Skeletal muscle tissue (tissue), 4 donors: ENCODE data around the gene TBCD. TPM values are rescaled to one million over a fixed set of nuclear protein-coding genes. Genes with fewer than 3 reads are reported as not detected.

Experiments used
- H3K27ac ChIP-seq: one replicate; pipeline ENCODE4 v1.7.0; 2013; ENCODE audit warnings: mild to moderate bottlenecking, low read depth, low read length, inconsistent platforms
- H3K27me3 ChIP-seq, 3 donors: one replicate each; pipeline ENCODE4 v1.7.0; 2013; ENCODE audit warnings: low read length in 3 of 3; ENCODE audit not compliant: control insufficient read depth in 3 of 3, insufficient read depth in 3 of 3
- H3K36me3 ChIP-seq, 3 donors: one replicate each; pipeline ENCODE4 v1.7.0; 2013; ENCODE audit warnings: low read length in 3 of 3; ENCODE audit not compliant: control insufficient read depth in 3 of 3, insufficient read depth in 3 of 3
- H3K4me1 ChIP-seq, 3 donors: one replicate each; pipeline ENCODE4 v1.7.0; 2013; ENCODE audit warnings: low read length in 3 of 3, mild to moderate bottlenecking in 3 of 3; ENCODE audit not compliant: control insufficient read depth in 3 of 3, insufficient read depth in 3 of 3
- H3K4me3 ChIP-seq, 3 donors: one replicate each; pipeline ENCODE4 v1.7.0; 2013; ENCODE audit warnings: low read length in 3 of 3
- H3K9ac ChIP-seq, 3 donors: one replicate each; pipeline ENCODE4 v1.7.0; 2013; ENCODE audit warnings: low read length in 3 of 3, mild to moderate bottlenecking in 3 of 3, moderate library complexity in 2 of 3, low read depth in 1 of 3
- H3K9me3 ChIP-seq, 3 donors: one replicate each; pipeline ENCODE4 v1.7.0; 2013; ENCODE audit warnings: low read length in 3 of 3; ENCODE audit not compliant: control insufficient read depth in 3 of 3
- total RNA-seq: library from RNA; depleted of rRNA; stranded (reverse); fragments of >200 nt; gene quantifications from one replicate; pipeline ENCODE4 v1.2.3, GENCODE V29; 2014
- donor health status: Osteomylitis.

Gene TBCD
- total RNA-seq = 27.1 TPM

GRCh38 chr17:82751571-82752370 lies at the start of gene TBCD:
Gene TBCD, plus strand, starts transcription at chr17:82752065. Its CDS starts 129 bp downstream, at chr17:82752194.
- H3K9me3 ChIP-seq = no peaks in the 10 kb centered on the region
- peak within 1 kb of the TSS; percentile 74 to 92 (median 82) for H3K4me3 ChIP-seq
- no peaks in the 10 kb centered on the region for H3K27me3 ChIP-seq
- peaks cover 0 to 6% (median 2%) of the 10 kb centered on the region in 3 donors for H3K36me3 ChIP-seq
- H3K9ac ChIP-seq = peak within 1 kb of the TSS; percentile 74 to 86 (median 77)
- peaks cover 9 to 19% (median 11%) of the 10 kb centered on the region in 3 donors for H3K4me1 ChIP-seq
- H3K27ac ChIP-seq = peak within 1 kb of the TSS; percentile 75

- no peak overlapping the region for H3K27ac ChIP-seq
- no peak overlapping the region for H3K9ac ChIP-seq
- no peak overlapping the region for H3K4me3 ChIP-seq
- H3K9me3 ChIP-seq = no peaks in the 10 kb centered on the region
- H3K36me3 ChIP-seq = no peaks in the 10 kb centered on the region
- peaks cover 9 to 10% (median 10%) of the 10 kb centered on the region in 3 donors for H3K4me1 ChIP-seq
- no peaks in the 10 kb centered on the region for H3K27me3 ChIP-seq
These were observed 49.5 kb upstream of the TBCD start for GRCh38 chr17:82702231-82702927.

- no peak overlapping the region for H3K27ac ChIP-seq
- H3K36me3 ChIP-seq = no peaks in the 10 kb centered on the region
- H3K9ac ChIP-seq = no peak overlapping the region
- no peaks in the 10 kb centered on the region for H3K9me3 ChIP-seq
- H3K4me1 ChIP-seq = peaks cover 8 to 12% (median 10%) of the 10 kb centered on the region in 3 donors
- H3K4me3 ChIP-seq = no peak overlapping the region
- H3K27me3 ChIP-seq = no peaks in the 10 kb centered on the region
These were observed 48.7 kb upstream of the TBCD start for GRCh38 chr17:82703036-82703745.

- H3K27me3 ChIP-seq = no peaks in the 10 kb centered on the region
- no peak overlapping the region for H3K9ac ChIP-seq
- H3K36me3 ChIP-seq = no peaks in the 10 kb centered on the region
- no peak overlapping the region for H3K4me3 ChIP-seq
- no peaks in the 10 kb centered on the region for H3K9me3 ChIP-seq
- peaks cover 6 to 9% (median 9%) of the 10 kb centered on the region in 3 donors for H3K4me1 ChIP-seq
- H3K27ac ChIP-seq = no peak overlapping the region
These were observed 47.7 kb upstream of the TBCD start for GRCh38 chr17:82703935-82704865.

- Histone ChIP-seq H3K27ac (no peak overlapping the region), H3K9me3 (no peaks in the 10 kb centered on the region), H3K4me3 (no peak overlapping the region), H3K4me1 (peaks cover 0 to 4% (median 3%) of the 10 kb centered on the region in 3 donors), H3K27me3 (no peaks in the 10 kb centered on the region), H3K36me3 (no peaks in the 10 kb centered on the region), H3K9ac (no peak overlapping the region)
These were observed 47.0 kb upstream of the TBCD start for GRCh38 chr17:82704886-82705285.

GRCh38 chr17:82705756-82706155 lies 46.1 kb upstream of the TBCD start:
- Histone ChIP-seq H3K27me3 (peaks cover 0 to 6% (median 0%) of the 10 kb centered on the region in 3 donors), H3K27ac (no peak overlapping the region), H3K9me3 (no peaks in the 10 kb centered on the region), H3K9ac (no peak overlapping the region), H3K4me3 (no peak overlapping the region), H3K4me1 (peaks cover 0 to 9% (median 7%) of the 10 kb centered on the region in 3 donors), H3K36me3 (no peaks in the 10 kb centered on the region)

GRCh38 chr17:82709024-82709675 lies 42.7 kb upstream of the TBCD start:
- Histone ChIP-seq H3K27ac (no peak overlapping the region), H3K4me1 (peaks cover 0 to 27% (median 17%) of the 10 kb centered on the region in 3 donors), H3K4me3 (no peak overlapping the region)

GRCh38 chr17:82709676-82710498 lies 42.0 kb upstream of the TBCD start:
- Histone ChIP-seq H3K36me3 (no peaks in the 10 kb centered on the region), H3K27me3 (peaks cover 0 to 6% (median 3%) of the 10 kb centered on the region in 3 donors), H3K4me1 (peaks cover 0 to 27% (median 17%) of the 10 kb centered on the region in 3 donors), H3K27ac (no peak overlapping the region), H3K9ac (peak overlapping the region in 1 of 3 donors; percentile 25), H3K9me3 (no peaks in the 10 kb centered on the region), H3K4me3 (no peak overlapping the region)

More at GRCh38 chr17:82709024-82709675, 42.7 kb upstream of the TBCD start:
- Histone ChIP-seq H3K27me3 (peaks cover 0 to 6% (median 3%) of the 10 kb centered on the region in 3 donors), H3K36me3 (no peaks in the 10 kb centered on the region), H3K9ac (no peak overlapping the region), H3K9me3 (no peaks in the 10 kb centered on the region)
